ENCODE data around the gene IPP. TPM values are rescaled to one million over a fixed set of nuclear protein-coding genes. Genes with fewer than 3 reads are reported as not detected.
A peak's percentile ranks its signal among the peaks of the same experiment; 100 is the strongest.

IPP gene
- total and polyA plus RNA-seq, 7 donors = 6.9 to 15.3 (median 11.2) TPM

- 1 to 2% methylated on average over 24 of the region's 24 CpGs for WGBS, 2 donors
- TF ChIP-seq EP300 (IDR thresholded peaks at IDR 0.05) (no peak), CTCF (IDR thresholded peaks at IDR 0.05) (peak in 3 of 4 experiments; percentile 23 to 60 (median 29)), POLR2AphosphoS5 (IDR thresholded peaks at IDR 0.05) (peak; percentile 10 to 80 (median 64)), POLR2A (IDR thresholded peaks at IDR 0.05) (no peak)
- Histone ChIP-seq H3K27me3 (no peaks in the 10 kb centered on the region), H3K9me3 (no peaks in the 10 kb centered on the region), H3K4me3 (peak within 1 kb of the TSS; percentile 63 to 96 (median 81)), H3K27ac (peak within 1 kb of the TSS; percentile 97 to 99 (median 98)), H3K4me1 (peaks cover 0 to 46% (median 34%) of the 10 kb centered on the region in 4 donors), H3K36me3 (peaks cover 0 to 23% (median under 1%) of the 10 kb centered on the region in 4 donors)
- intact Hi-C loops (cut with DNase I) = loop anchor here (2.0 to 10.0 kb wide), 5 partner anchors 64 to 676 kb away; partner anchors contain the start of genes CCDC163, HECTD3, IPP and MMACHC
- peak; percentile 88 for DNase-seq
Measured at GRCh38 chr1:45687754-45688740, 62.4 kb downstream of the IPP start, which contains the start of gene TMEM69. TMEM69 (plus strand) TSS chr1:45688181; CDS start chr1:45691069, 2,888 bp downstream.

GRCh38 chr1:45687014-45687753 lies 63.3 kb downstream of the IPP start:
- intact Hi-C loops (cut with DNase I) = loop anchor here (2.0 to 10.0 kb wide), 5 partner anchors 65 to 675 kb away; partner anchors contain the start of genes CCDC163, HECTD3, IPP and MMACHC
- peak overlapping the region; percentile 97 to 99 (median 98) for H3K27ac ChIP-seq
- 0 to 1% methylated on average over 44 of the region's 44 CpGs for WGBS, 2 donors
- H3K9me3 ChIP-seq = no peaks in the 10 kb centered on the region
- peak overlapping the region; percentile 63 to 96 (median 81) for H3K4me3 ChIP-seq
- H3K36me3 ChIP-seq = peaks cover 0 to 14% (median 0%) of the 10 kb centered on the region in 4 donors
- peaks cover 0 to 54% (median 42%) of the 10 kb centered on the region in 4 donors for H3K4me1 ChIP-seq
- no peaks in the 10 kb centered on the region for H3K27me3 ChIP-seq
- no peak for TF ChIP-seq EP300 (IDR thresholded peaks at IDR 0.05)
- peak; percentile 75 to 82 for TF ChIP-seq POLR2A (IDR thresholded peaks at IDR 0.05)
- TF ChIP-seq CTCF (IDR thresholded peaks at IDR 0.05) = no peak
- peak; percentile 83 to 95 (median 94) for TF ChIP-seq POLR2AphosphoS5 (IDR thresholded peaks at IDR 0.05)
- peak; percentile 99 for DNase-seq

GRCh38 chr1:45686288-45687013 lies 64.0 kb downstream of the IPP start, which contains the start of gene GPBP1L1:
GPBP1L1 (minus strand) TSS chr1:45686533; CDS start chr1:45659087, 27,446 bp downstream.
- TF ChIP-seq POLR2A (IDR thresholded peaks at IDR 0.05) = peak; percentile 69 to 80
- peak in 1 of 4 donors; percentile 2 for TF ChIP-seq EP300 (IDR thresholded peaks at IDR 0.05)
- peak in 3 of 4 donors; percentile 91 to 93 (median 91) for TF ChIP-seq POLR2AphosphoS5 (IDR thresholded peaks at IDR 0.05)
- TF ChIP-seq CTCF (IDR thresholded peaks at IDR 0.05) = no peak
- peak within 1 kb of the TSS; percentile 97 to 99 (median 98) for H3K27ac ChIP-seq
- intact Hi-C loops (cut with DNase I) = loop anchor here (2.0 to 10.0 kb wide), 5 partner anchors 66 to 674 kb away; partner anchors contain the start of genes CCDC163, HECTD3, IPP and MMACHC
- peaks cover 0 to 61% (median 49%) of the 10 kb centered on the region in 4 donors for H3K4me1 ChIP-seq
- no peaks in the 10 kb centered on the region for H3K27me3 ChIP-seq
- peak within 1 kb of the TSS; percentile 63 to 96 (median 81) for H3K4me3 ChIP-seq
- 0 to 1% methylated on average over 52 of the region's 52 CpGs for WGBS, 2 donors
- no peaks in the 10 kb centered on the region for H3K9me3 ChIP-seq
- H3K36me3 ChIP-seq = peaks cover 0 to 7% (median 0%) of the 10 kb centered on the region in 4 donors
- peak; percentile 99 for DNase-seq

GRCh38 chr1:45686015-45686287 lies 64.5 kb downstream of the IPP start:
- no peak for TF ChIP-seq EP300 (IDR thresholded peaks at IDR 0.05)
- no peak for TF ChIP-seq CTCF (IDR thresholded peaks at IDR 0.05)
- TF ChIP-seq POLR2A (IDR thresholded peaks at IDR 0.05) = no peak
- Histone ChIP-seq H3K36me3 (peaks cover 0 to 2% (median 0%) of the 10 kb centered on the region in 4 donors), H3K9me3 (no peaks in the 10 kb centered on the region), H3K4me1 (peaks cover 0 to 66% (median 53%) of the 10 kb centered on the region in 4 donors), H3K27me3 (no peaks in the 10 kb centered on the region), H3K4me3 (peak overlapping the region; percentile 63 to 96 (median 81)), H3K27ac (peak overlapping the region; percentile 97 to 99 (median 98))
- intact Hi-C loops (cut with DNase I) = loop anchor here (2.0 to 10.0 kb wide), 5 partner anchors 66 to 674 kb away; partner anchors contain the start of genes CCDC163, HECTD3, IPP and MMACHC
- DNase-seq = peak; percentile 79
- WGBS, 2 donors = 0 to 1% methylated on average over 27 of the region's 27 CpGs

All from sigmoid colon (tissue), 7 donors.